ENCODE measurements around the gene CERS6.

- TF ChIP-seq CTCF (IDR thresholded peaks at IDR 0.05) (no peak), POLR2AphosphoS5 (IDR thresholded peaks at IDR 0.05; ENCODE audit: low read depth, low read length) (no peak), TCF7L2 (IDR thresholded peaks at IDR 0.05; ENCODE audit: low read depth, low read length) (no peak)
Measured at GRCh38 chr2:168495524-168495923, 39.5 kb downstream of the CERS6 start.
